HEK293 (cell line): ENCODE measurements around the gene SMPD3.
A peak's percentile ranks its signal among the peaks of the same experiment; 100 is the strongest.

Experiments
- CTCF ChIA-PET: fragments of 350-600 bp; formaldehyde crosslinking; extraction: SDS; loops from one replicate; lab custom pipeline; 2021; ENCODE audit warnings: antibody characterized with exemption; lab: Yijun Ruan, JAX
- POLR2A ChIA-PET: fragments of 300-600 bp; formaldehyde crosslinking; extraction: SDS; loops from one replicate; lab custom pipeline; 2020; ENCODE audit warnings: antibody characterized with exemption, inconsistent platforms; lab: Yijun Ruan, JAX
- H3K27ac ChIP-seq: fragments of 200-500 bp; sonication (Bioruptor generic); 2 replicates; pipeline ENCODE4 v1.5.1; 2014; ENCODE audit warnings: low read depth, low read length, control low read depth, inconsistent platforms; ENCODE audit errors: extremely low read depth
- H3K36me3 ChIP-seq, 2 experiments: fragments of 200-500 bp in 1 of 2; sonication (Bioruptor generic) in 1 of 2; 1 replicate in 1 of 2; 2 replicates in 1 of 2; pipeline ENCODE4 v1.5.1; 2014 to 2017; ENCODE audit warnings: inconsistent platforms in 2 of 2, low read length in 2 of 2; ENCODE audit not compliant: control insufficient read depth in 2 of 2, insufficient read depth in 1 of 2
- H3K4me1 ChIP-seq: fragments of 200-500 bp; sonication (Bioruptor generic); 2 replicates; pipeline ENCODE4 v1.5.1; 2014; ENCODE audit warnings: mild to moderate bottlenecking, low read length, inconsistent platforms; ENCODE audit not compliant: control insufficient read depth, insufficient read depth
- H3K4me3 ChIP-seq: 2 replicates; pipeline ENCODE4 v1.5.1; 2011; ENCODE audit warnings: low read depth, mild to moderate bottlenecking, control low read depth, low read length, moderate library complexity
- H3K9me3 ChIP-seq: fragments of 200-500 bp; sonication (Bioruptor generic); 2 replicates; pipeline ENCODE4 v1.5.1; 2014; ENCODE audit warnings: low read depth, low read length, inconsistent platforms; ENCODE audit not compliant: control insufficient read depth, insufficient read depth
- BCL11B ChIP-seq: fragments of 450-650 bp; formaldehyde crosslinking; IDR thresholded peaks from 2 replicates; pipeline ENCODE4 v1.5.1; 2016; ENCODE audit warnings: low read depth, missing biosample characterization, missing genetic modification characterization
- GLI4 ChIP-seq: fragments of 450-650 bp; formaldehyde crosslinking; IDR thresholded peaks from 2 replicates; pipeline ENCODE4 v1.5.1; 2016; ENCODE audit warnings: missing biosample characterization, missing genetic modification characterization
- GLIS1 ChIP-seq: fragments of 450-650 bp; formaldehyde crosslinking; IDR thresholded peaks from 2 replicates; pipeline ENCODE4 v1.5.1; 2016; ENCODE audit warnings: missing biosample characterization, missing genetic modification characterization
- GLIS2 ChIP-seq: fragments of 450-650 bp; formaldehyde crosslinking; IDR thresholded peaks from 2 replicates; pipeline ENCODE4 v1.5.1; 2016; ENCODE audit warnings: missing biosample characterization, missing genetic modification characterization
- KLF9 ChIP-seq: fragments of 450-650 bp; formaldehyde crosslinking; IDR thresholded peaks from 2 replicates; pipeline ENCODE4 v1.5.1; 2016; ENCODE audit warnings: missing biosample characterization, missing genetic modification characterization, low read depth
- MYNN ChIP-seq: fragments of 450-650 bp; formaldehyde crosslinking; IDR thresholded peaks from 2 replicates; pipeline ENCODE4 v1.5.1; 2016; ENCODE audit warnings: missing biosample characterization, missing genetic modification characterization, borderline replicate concordance
- ZBTB48 ChIP-seq: fragments of 450-650 bp; formaldehyde crosslinking; IDR thresholded peaks from 2 replicates; pipeline ENCODE4 v1.5.1; 2016; ENCODE audit warnings: missing biosample characterization, missing genetic modification characterization
- ZBTB8A ChIP-seq: fragments of 450-650 bp; formaldehyde crosslinking; IDR thresholded peaks from 2 replicates; pipeline ENCODE4 v1.5.1; 2016; ENCODE audit warnings: missing biosample characterization, missing genetic modification characterization
- ZNF10 ChIP-seq: fragments of 450-650 bp; formaldehyde crosslinking; IDR thresholded peaks from 2 replicates; pipeline ENCODE4 v1.5.1; 2017; ENCODE audit warnings: missing biosample characterization, missing genetic modification characterization
- ZNF112 ChIP-seq: fragments of 450-650 bp; formaldehyde crosslinking; IDR thresholded peaks from 2 replicates; pipeline ENCODE4 v1.5.0; 2017; ENCODE audit warnings: missing biosample characterization, missing genetic modification characterization
- ZNF132 ChIP-seq: fragments of 450-650 bp; formaldehyde crosslinking; IDR thresholded peaks from 2 replicates; pipeline ENCODE4 v1.5.1; 2017; ENCODE audit warnings: missing biosample characterization, missing genetic modification characterization, borderline replicate concordance
- ZNF350 ChIP-seq: fragments of 450-650 bp; formaldehyde crosslinking; IDR thresholded peaks from 2 replicates; pipeline ENCODE4 v1.5.0; 2017; ENCODE audit warnings: missing biosample characterization, mild to moderate bottlenecking, missing genetic modification characterization
- ZNF416 ChIP-seq: fragments of 450-650 bp; formaldehyde crosslinking; IDR thresholded peaks from 2 replicates; pipeline ENCODE4 v1.5.1; 2016; ENCODE audit warnings: missing biosample characterization, missing genetic modification characterization
- ZNF544 ChIP-seq: fragments of 450-650 bp; formaldehyde crosslinking; IDR thresholded peaks from 2 replicates; pipeline ENCODE4 v1.5.0; 2017; ENCODE audit warnings: missing biosample characterization, missing genetic modification characterization
- ZNF549 ChIP-seq: fragments of 450-650 bp; IDR thresholded peaks from 2 replicates; pipeline ENCODE4 v1.5.1; 2018; ENCODE audit warnings: missing biosample characterization, missing genetic modification characterization, mild to moderate bottlenecking, inconsistent platforms, moderate library complexity
- ZNF626 ChIP-seq: fragments of 450-650 bp; sonication (Bioruptor Pico); formaldehyde crosslinking; IDR thresholded peaks from 2 replicates; pipeline ENCODE4 v1.5.1; 2018; ENCODE audit warnings: missing biosample characterization, missing genetic modification characterization, inconsistent platforms
- ZNF660 ChIP-seq: fragments of 450-650 bp; IDR thresholded peaks from 2 replicates; pipeline ENCODE4 v1.5.1; 2018; ENCODE audit warnings: missing biosample characterization, mild to moderate bottlenecking, missing genetic modification characterization
- ZNF670 ChIP-seq: fragments of 450-650 bp; formaldehyde crosslinking; IDR thresholded peaks from 2 replicates; pipeline ENCODE4 v1.5.1; 2016; ENCODE audit warnings: missing biosample characterization, missing genetic modification characterization, low read depth
- TF ChIP-seq, protein P1 (sequence below): fragments of 450-650 bp; formaldehyde crosslinking; IDR thresholded peaks from 2 replicates; pipeline ENCODE4 v1.5.1; 2016; ENCODE audit warnings: missing biosample characterization, missing genetic modification characterization
- TF ChIP-seq, protein P2 (sequence below): fragments of 450-650 bp; formaldehyde crosslinking; IDR thresholded peaks from 2 replicates; pipeline ENCODE4 v1.5.1; 2017; ENCODE audit warnings: missing biosample characterization, missing genetic modification characterization
- TF ChIP-seq, protein P3 (sequence below): fragments of 450-650 bp; formaldehyde crosslinking; IDR thresholded peaks from 2 replicates; pipeline ENCODE4 v1.5.1; 2017; ENCODE audit warnings: missing biosample characterization, missing genetic modification characterization

SMPD3 gene

DNA sequence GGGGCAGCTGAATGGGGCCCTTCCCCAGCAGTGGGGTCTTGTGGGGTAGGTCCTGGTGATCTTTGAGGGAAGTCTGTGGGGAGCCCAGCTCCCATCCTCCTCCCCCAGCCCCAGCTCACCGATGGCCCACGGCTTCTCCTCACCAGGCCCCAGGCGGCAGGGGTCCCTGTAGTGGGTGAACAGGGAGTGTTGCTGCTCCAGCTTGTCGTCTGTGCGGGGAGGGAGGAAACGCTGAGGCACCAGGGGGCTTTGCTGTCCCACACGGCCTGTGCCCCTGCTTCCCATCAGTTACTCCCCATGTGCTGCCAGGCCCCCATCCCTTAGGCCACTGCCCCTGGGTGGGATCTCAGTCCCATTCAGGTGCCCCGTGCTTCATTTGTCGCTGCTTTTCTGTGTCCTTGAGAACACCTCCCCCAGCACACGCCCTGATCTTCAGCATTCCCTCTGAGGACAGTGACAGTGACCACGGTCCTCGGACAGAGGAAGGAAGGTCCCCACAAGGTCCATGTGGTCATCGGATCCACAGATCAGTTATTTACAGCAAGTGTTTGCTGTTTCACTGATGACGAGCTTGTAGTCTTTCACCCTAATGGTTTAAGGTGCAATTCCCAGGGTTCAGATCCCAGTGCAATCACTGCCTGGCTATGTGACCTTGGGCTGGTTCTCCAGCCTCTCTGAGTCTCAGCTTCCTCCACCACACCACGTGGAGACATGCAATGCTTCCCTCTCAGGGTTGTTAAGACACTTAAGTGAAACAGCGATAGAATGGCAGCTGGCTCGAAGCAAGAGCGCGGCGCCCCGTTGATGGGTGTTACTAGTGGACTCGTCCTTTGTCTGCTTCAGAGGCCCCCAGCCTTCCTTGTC is 84.4 kb downstream of the SMPD3 start:
- no peak overlapping the region for H3K27ac ChIP-seq
- CTCF ChIA-PET, result interaction anchor here (0.6 to 1.7 kb wide), 8 partner anchors 9 to 164 kb away, joined by 3 to 4 read pairs (median 3); partner anchors contain the start of gene SLC7A6
- POLR2A ChIA-PET, result no interaction called here
- 0 out of 2 replicates have a peak, but pooled peaks have one; percentile 21 for TF ChIP-seq GLIS2 (tag by site-specific recombination)
- no peak for TF ChIP-seq ZNF132 (tag by site-specific recombination)
- peaks cover 0 to under 1% of the 10 kb centered on the region in 2 experiments; a peak in 1 of 3 replicates for H3K36me3 ChIP-seq
- H3K4me1 ChIP-seq, result no peaks in the 10 kb centered on the region
- no peaks in the 10 kb centered on the region for H3K9me3 ChIP-seq
- no peak overlapping the region for H3K4me3 ChIP-seq

DNA sequence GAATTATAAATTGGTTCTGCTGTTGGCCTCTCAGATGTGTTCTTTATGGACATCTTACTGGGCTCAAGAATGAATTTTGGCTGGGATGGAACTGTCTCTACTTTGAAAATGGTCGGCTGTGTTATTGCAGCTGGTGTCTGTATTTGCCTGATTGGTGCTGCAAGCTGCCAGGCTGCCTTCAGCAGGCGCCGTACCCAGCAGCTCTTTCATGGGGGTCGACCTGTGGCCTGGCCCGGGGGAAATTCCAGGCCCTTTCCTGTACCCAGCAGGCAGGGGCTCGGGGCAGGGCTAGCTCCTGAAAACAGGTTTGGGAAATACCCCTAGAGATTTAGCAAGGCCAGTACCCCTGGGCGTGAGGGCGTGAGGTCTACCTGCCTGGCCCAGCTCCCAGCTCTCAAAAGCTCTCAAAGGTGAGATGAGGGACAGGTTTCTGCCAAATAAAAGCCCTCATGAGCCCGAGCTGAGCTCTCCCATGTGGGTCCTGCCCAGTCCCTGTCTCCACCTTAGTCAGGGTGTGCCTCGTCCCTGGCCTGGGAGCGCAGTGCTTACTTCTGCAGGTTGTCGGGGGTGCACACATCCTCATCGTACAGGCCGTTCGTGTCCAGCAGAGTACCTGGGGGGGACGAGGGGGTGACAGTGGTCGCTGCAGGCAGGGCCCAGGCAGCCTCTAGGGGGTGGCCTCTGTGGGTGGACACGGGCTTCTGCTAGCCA is 85.2 kb downstream of the SMPD3 start:
- no peaks in the 10 kb centered on the region for H3K4me1 ChIP-seq
- peak; percentile 79; the same call in 1 of the 2 replicates for TF ChIP-seq ZNF10
- no peak for TF ChIP-seq KLF9
- no peak for TF ChIP-seq BCL11B (tag by site-specific recombination)
- TF ChIP-seq, all 188 proteins: peak for 1
- H3K9me3 ChIP-seq, result no peaks in the 10 kb centered on the region
- ChIA-PET POLR2A (no interaction called here), CTCF (interaction anchor here (0.6 to 1.4 kb wide), 5 partner anchors 16 to 483 kb away, joined by 3 to 4 read pairs (median 3); partner anchors contain the start of gene SLC7A6)
- H3K27ac ChIP-seq, result no peak overlapping the region
- H3K4me3 ChIP-seq, result no peak overlapping the region
- peaks cover 0 to 7% of the 10 kb centered on the region in 2 experiments; a peak in 1 of 3 replicates for H3K36me3 ChIP-seq

DNA sequence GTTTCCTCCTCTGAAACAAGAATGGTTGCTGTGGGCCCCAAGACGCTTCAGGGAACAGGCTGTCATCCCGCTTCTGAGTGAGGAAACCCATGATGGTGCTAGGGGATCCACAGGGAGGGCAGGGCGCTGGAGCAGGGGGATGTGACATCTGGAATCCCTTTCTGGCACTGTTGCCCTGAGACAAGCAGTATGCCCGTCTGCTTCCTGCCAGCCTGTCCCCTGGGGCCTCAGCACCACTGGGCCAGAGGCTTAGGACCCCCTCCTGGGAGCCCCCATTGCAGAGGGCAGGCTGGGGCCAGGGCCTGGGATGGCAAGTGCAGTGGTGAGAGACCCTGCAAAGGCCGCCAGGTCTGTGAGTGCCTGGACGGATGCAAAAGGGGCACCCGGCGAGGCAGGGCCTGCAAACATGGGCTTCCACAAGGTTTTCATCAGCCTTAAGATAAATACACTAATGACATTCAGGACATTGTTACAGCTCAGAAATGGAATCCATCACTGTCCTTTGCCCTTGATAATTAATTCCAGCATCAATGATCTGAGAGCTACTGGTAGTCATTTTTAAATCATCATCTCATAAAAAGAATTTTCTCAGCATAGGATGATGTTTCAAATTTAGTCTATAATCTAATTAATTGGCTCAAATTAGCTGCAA is 85.9 kb downstream of the SMPD3 start:
- Histone ChIP-seq H3K4me1 (no peaks in the 10 kb centered on the region), H3K36me3 (peaks cover 0 to 14% of the 10 kb centered on the region in 2 experiments; a peak in 1 of 3 replicates), H3K9me3 (no peaks in the 10 kb centered on the region), H3K4me3 (no peak overlapping the region), H3K27ac (no peak overlapping the region)
- ChIA-PET CTCF (interaction anchor here (0.6 to 0.7 kb wide), 2 partner anchors 359 to 484 kb away, joined by 3 to 4 read pairs; no protein-coding TSS in a partner anchor), POLR2A (interaction anchor here (0.5 to 0.9 kb wide), 2 partner anchors 19 to 100 kb away, joined by 3 to 6 read pairs; no protein-coding TSS in a partner anchor)
- no peak for TF ChIP-seq ZBTB8A
- no peak for TF ChIP-seq ZNF112 (tag by site-specific recombination)
- no peak for TF ChIP-seq ZNF350 (tag by site-specific recombination)
- TF ChIP-seq GLIS1 (tag by site-specific recombination), result no peak
- TF ChIP-seq ZNF549 (tag by site-specific recombination), result no peak
- TF ChIP-seq ZNF660 (tag by site-specific recombination), result no peak
- TF ChIP-seq, protein P1, sequence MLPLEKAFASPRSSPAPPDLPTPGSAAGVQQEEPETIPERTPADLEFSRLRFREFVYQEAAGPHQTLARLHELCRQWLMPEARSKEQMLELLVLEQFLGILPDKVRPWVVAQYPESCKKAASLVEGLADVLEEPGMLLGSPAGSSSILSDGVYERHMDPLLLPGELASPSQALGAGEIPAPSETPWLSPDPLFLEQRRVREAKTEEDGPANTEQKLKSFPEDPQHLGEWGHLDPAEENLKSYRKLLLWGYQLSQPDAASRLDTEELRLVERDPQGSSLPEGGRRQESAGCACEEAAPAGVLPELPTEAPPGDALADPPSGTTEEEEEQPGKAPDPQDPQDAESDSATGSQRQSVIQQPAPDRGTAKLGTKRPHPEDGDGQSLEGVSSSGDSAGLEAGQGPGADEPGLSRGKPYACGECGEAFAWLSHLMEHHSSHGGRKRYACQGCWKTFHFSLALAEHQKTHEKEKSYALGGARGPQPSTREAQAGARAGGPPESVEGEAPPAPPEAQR (tag by site-specific recombination), result no peak
- no peak for TF ChIP-seq ZNF670 (tag by site-specific recombination)
- TF ChIP-seq ZNF626 (tag by site-specific recombination), result no peak
- TF ChIP-seq, protein P2, sequence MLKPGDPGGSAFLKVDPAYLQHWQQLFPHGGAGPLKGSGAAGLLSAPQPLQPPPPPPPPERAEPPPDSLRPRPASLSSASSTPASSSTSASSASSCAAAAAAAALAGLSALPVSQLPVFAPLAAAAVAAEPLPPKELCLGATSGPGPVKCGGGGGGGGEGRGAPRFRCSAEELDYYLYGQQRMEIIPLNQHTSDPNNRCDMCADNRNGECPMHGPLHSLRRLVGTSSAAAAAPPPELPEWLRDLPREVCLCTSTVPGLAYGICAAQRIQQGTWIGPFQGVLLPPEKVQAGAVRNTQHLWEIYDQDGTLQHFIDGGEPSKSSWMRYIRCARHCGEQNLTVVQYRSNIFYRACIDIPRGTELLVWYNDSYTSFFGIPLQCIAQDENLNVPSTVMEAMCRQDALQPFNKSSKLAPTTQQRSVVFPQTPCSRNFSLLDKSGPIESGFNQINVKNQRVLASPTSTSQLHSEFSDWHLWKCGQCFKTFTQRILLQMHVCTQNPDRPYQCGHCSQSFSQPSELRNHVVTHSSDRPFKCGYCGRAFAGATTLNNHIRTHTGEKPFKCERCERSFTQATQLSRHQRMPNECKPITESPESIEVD (tag by site-specific recombination), result no peak
- TF ChIP-seq ZNF544, result no peak
- no peak for TF ChIP-seq GLI4 (tag by site-specific recombination)
- TF ChIP-seq, protein P3, sequence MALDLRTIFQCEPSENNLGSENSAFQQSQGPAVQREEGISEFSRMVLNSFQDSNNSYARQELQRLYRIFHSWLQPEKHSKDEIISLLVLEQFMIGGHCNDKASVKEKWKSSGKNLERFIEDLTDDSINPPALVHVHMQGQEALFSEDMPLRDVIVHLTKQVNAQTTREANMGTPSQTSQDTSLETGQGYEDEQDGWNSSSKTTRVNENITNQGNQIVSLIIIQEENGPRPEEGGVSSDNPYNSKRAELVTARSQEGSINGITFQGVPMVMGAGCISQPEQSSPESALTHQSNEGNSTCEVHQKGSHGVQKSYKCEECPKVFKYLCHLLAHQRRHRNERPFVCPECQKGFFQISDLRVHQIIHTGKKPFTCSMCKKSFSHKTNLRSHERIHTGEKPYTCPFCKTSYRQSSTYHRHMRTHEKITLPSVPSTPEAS (tag by site-specific recombination), result no peak
- TF ChIP-seq MYNN (tag by site-specific recombination), result no peak
- TF ChIP-seq ZBTB48 (tag by site-specific recombination), result no peak
- TF ChIP-seq ZNF416 (tag by site-specific recombination), result no peak
